Keratinocyte (primary cell): Measurements from ENCODE around the gene DPH1. TPM values are rescaled to one million over a fixed set of nuclear protein-coding genes. Genes with fewer than 3 reads are reported as not detected.

Experiments used
- DNase-seq: peaks from one replicate; pipeline ENCODE4 v3.0.0-alpha.2; 2011; ENCODE audit warnings: low read depth, missing footprints, low spot score
- FAIRE-seq: peaks from 2 replicates; lab custom pipeline; 2011; peaks lifted over from hg19 to GRCh38; lab: Jason Lieb, UNC
- H2AFZ ChIP-seq: 2 replicates; pipeline ENCODE4 v1.6.0; 2012; ENCODE audit warnings: low read length, control low read depth, inconsistent platforms; ENCODE audit not compliant: control insufficient read depth
- H3K27ac ChIP-seq: 2 replicates; pipeline ENCODE4 v1.5.1; 2011; ENCODE audit warnings: low read length; ENCODE audit not compliant: control insufficient read depth, insufficient read depth
- H3K27me3 ChIP-seq: 3 replicates; pipeline ENCODE4 v1.6.0; 2011; ENCODE audit warnings: low read length; ENCODE audit not compliant: control insufficient read depth, insufficient read depth; ENCODE audit errors: extremely low read depth
- H3K36me3 ChIP-seq, 2 experiments: 2 replicates in 1 of 2; 3 replicates in 1 of 2; pipeline ENCODE4 v1.5.1; 2011; ENCODE audit warnings: low read length in 2 of 2, mild to moderate bottlenecking in 1 of 2; ENCODE audit not compliant: control insufficient read depth in 2 of 2, insufficient read depth in 2 of 2; ENCODE audit errors: extremely low read depth in 1 of 2
- H3K4me1 ChIP-seq: 3 replicates; pipeline ENCODE4 v1.5.1; 2011; ENCODE audit warnings: low read length; ENCODE audit not compliant: control insufficient read depth, insufficient read depth; ENCODE audit errors: extremely low read depth
- H3K4me2 ChIP-seq: 3 replicates; pipeline ENCODE4 v1.6.0; 2011; ENCODE audit warnings: low read depth, low read length; ENCODE audit not compliant: control insufficient read depth, insufficient read depth; ENCODE audit errors: extremely low read depth
- H3K4me3 ChIP-seq, 3 experiments: fragments of 200-600 bp in 1 of 3; sonication (generic) in 1 of 3; 2 replicates in 2 of 3; 3 replicates in 1 of 3; pipeline ENCODE4 v1.5.1; 2011 to 2016; ENCODE audit warnings: low read length in 3 of 3, mild to moderate bottlenecking in 3 of 3, control low read depth in 2 of 3, inconsistent platforms in 1 of 3, low read depth in 1 of 3, mixed read lengths in 1 of 3, mixed run types in 1 of 3, moderate library complexity in 1 of 3; ENCODE audit not compliant: control insufficient read depth in 2 of 3, insufficient read depth in 2 of 3; ENCODE audit errors: extremely low read depth in 1 of 3
- H3K79me2 ChIP-seq: 2 replicates; pipeline ENCODE4 v1.6.0; 2012; ENCODE audit warnings: low read length; ENCODE audit not compliant: control insufficient read depth, insufficient read depth
- H3K9ac ChIP-seq: 3 replicates; pipeline ENCODE4 v1.6.0; 2011; ENCODE audit warnings: low read length; ENCODE audit not compliant: control insufficient read depth, insufficient read depth; ENCODE audit errors: extremely low read depth
- H3K9me1 ChIP-seq: 3 replicates; pipeline ENCODE4 v1.6.0; 2011; ENCODE audit warnings: low read length; ENCODE audit not compliant: control insufficient read depth, insufficient read depth; ENCODE audit errors: extremely low read depth
- H3K9me3 ChIP-seq: 2 replicates; pipeline ENCODE4 v1.5.1; 2012; ENCODE audit warnings: low read depth, low read length; ENCODE audit not compliant: control insufficient read depth
- H4K20me1 ChIP-seq: 3 replicates; pipeline ENCODE4 v1.6.0; 2011; ENCODE audit warnings: low read length; ENCODE audit not compliant: control insufficient read depth, insufficient read depth; ENCODE audit errors: extremely low read depth
- CTCF ChIP-seq, 3 experiments: IDR thresholded peaks in 1 of 3; conservative IDR thresholded peaks in 1 of 3; optimal IDR thresholded peaks in 1 of 3; 2 replicates in 2 of 3; 3 replicates in 1 of 3; pipeline versions ENCODE3 to v1.5.1; 2011; ENCODE audit warnings: low read length in 3 of 3, mild to moderate bottlenecking in 3 of 3, moderate library complexity in 2 of 3, control low read depth in 1 of 3, inconsistent platforms in 1 of 3; ENCODE audit not compliant: insufficient read depth in 2 of 3; ENCODE audit errors: extremely low read depth in 1 of 3
- EZH2 ChIP-seq: IDR thresholded peaks from one replicate; pipeline ENCODE4 v1.6.1; 2012; ENCODE audit warnings: inconsistent platforms, mild to moderate bottlenecking, low read length, moderate library complexity
- dilution Hi-C: fragments of 300-500 bp; cut with MboI; formaldehyde crosslinking; loops from one replicate; pipeline ENCODE4 v1.7.0; 2020; ENCODE audit warnings: low sequenced_read_pairs; ENCODE audit not compliant: extremely low pct_ligation_motif_present
- polyA plus RNA-seq, 5 experiments: library from polyadenylated mRNA; depleted of rRNA in 3 of 5; stranded (reverse) in 3 of 5; stranded (forward) in 1 of 5; unstranded in 1 of 5; fragments of >200 nt; gene quantifications; 1 replicate in 1 of 5; 2 replicates in 3 of 5; 3 replicates in 1 of 5; pipeline versions ENCODE4 v1.2.1 to v1.2.3, GENCODE V29; 2011 to 2012; ENCODE audit warnings: missing spikeins in 2 of 5, low read depth in 1 of 5, low replicate concordance in 1 of 5

Gene DPH1
- polyA plus RNA-seq, 1 donor (not counting 4 experiments of a cell fraction or from before 2014, with no cell fraction given): 18.9 TPM

DNA sequence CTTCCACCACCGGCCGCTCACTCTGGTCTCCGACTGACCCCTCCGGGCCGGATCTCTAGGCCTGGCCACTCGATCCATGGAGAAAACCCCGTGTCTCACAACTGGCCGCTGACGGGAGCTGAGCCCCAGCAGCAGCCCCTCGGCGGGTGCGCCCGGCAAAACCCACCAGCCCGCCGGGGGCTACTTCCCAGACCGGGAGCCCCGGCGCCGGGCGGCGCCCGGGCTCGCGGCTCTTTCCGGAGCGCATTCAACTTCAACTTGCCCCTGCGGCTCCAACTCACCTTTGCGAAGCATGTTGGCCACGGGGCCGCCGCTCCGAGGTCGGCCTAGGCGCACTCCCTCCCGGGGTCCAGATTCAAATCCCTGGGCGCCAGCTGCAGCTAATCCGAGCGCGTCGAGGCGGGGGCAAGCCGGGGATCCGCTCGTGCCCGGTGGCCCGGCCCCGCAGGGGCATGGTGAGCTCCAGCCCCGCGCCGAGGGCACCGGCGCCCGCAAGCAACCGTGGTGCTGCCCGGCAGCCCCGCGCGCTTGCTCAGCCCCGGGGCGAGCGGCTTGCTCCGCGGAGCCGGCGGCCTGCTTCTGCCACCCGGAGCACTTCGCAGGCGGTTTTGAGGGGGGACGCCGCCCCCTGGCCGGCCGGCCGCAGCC, 5.3 kb upstream of the DPH1 start:
- Histone ChIP-seq H3K27me3 (peaks cover 8% of the 10 kb centered on the region), H4K20me1 (no peaks in the 10 kb centered on the region), H2AFZ (peak overlapping the region; percentile 35), H3K9ac (peak overlapping the region; percentile 56), H3K4me3 (peak overlapping the region; percentile 59 to 76 (median 71)), H3K9me3 (no peaks in the 10 kb centered on the region), H3K4me1 (peaks cover 3% of the 10 kb centered on the region), H3K27ac (no peak overlapping the region), H3K36me3 (no peaks in the 10 kb centered on the region), H3K79me2 (no peaks in the 10 kb centered on the region), H3K4me2 (peak overlapping the region; percentile 73), H3K9me1 (no peaks in the 10 kb centered on the region)
- dilution Hi-C loops: no loop called here
- no peak for DNase-seq
- no peak for TF ChIP-seq CTCF (optimal IDR thresholded peaks at IDR 0.05 in 1 of 3, IDR thresholded peaks at IDR 0.05 in 1 of 3, conservative IDR thresholded peaks at IDR 0.05 in 1 of 3; ENCODE audit: extremely low read depth in 1 of 3, insufficient read depth in 2 of 3, low read length in 3 of 3)
- TF ChIP-seq EZH2: no peak
- no peak for FAIRE-seq

- DNase-seq: no peak
- Histone ChIP-seq H3K9ac (peak within 1 kb of the TSS; percentile 56), H3K4me1 (peaks cover 3% of the 10 kb centered on the region), H3K27me3 (peaks cover 8% of the 10 kb centered on the region), H3K9me3 (no peaks in the 10 kb centered on the region), H3K36me3 (no peaks in the 10 kb centered on the region), H4K20me1 (no peaks in the 10 kb centered on the region), H3K4me2 (peak within 1 kb of the TSS; percentile 73), H3K9me1 (no peaks in the 10 kb centered on the region), H3K79me2 (peaks cover under 1% of the 10 kb centered on the region), H2AFZ (peak within 1 kb of the TSS; percentile 86), H3K27ac (no peak within 1 kb of the TSS), H3K4me3 (peak within 1 kb of the TSS; percentile 59 to 76 (median 71))
- TF ChIP-seq EZH2: no peak
- peak in 1 of 3 experiments; percentile 17 for TF ChIP-seq CTCF (optimal IDR thresholded peaks at IDR 0.05 in 1 of 3, IDR thresholded peaks at IDR 0.05 in 1 of 3, conservative IDR thresholded peaks at IDR 0.05 in 1 of 3; ENCODE audit: extremely low read depth in 1 of 3, insufficient read depth in 2 of 3, low read length in 3 of 3)
- FAIRE-seq: no peak
- dilution Hi-C loops: no loop called here
Measured at GRCh38 chr17:2025220-2025621, 4.7 kb upstream of the DPH1 start, which contains the start of gene RTN4RL1. TSS of gene RTN4RL1 (minus strand) at chr17:2025334. CDS start at chr17:2024865, 469 bp downstream.
